HG02943 (cell line): Measurements from ENCODE around the gene CLMN.

ENCODE experiments used
- ATAC-seq: cut with Tn5 transposase; IDR thresholded peaks from one replicate; pipeline ENCODE4 v1.9.1; 2021; ENCODE audit warnings: mild to moderate bottlenecking, low read depth, moderate library complexity; ENCODE audit not compliant: unreplicated experiment

CLMN gene

GRCh38 chr14:95250140-95250769 lies 69.5 kb downstream of the CLMN start:
- ATAC-seq, result no peak

- no peak for ATAC-seq
Observed at GRCh38 chr14:95248432-95248831, 71.3 kb downstream of the CLMN start.

GRCh38 chr14:95246870-95247269 lies 72.8 kb downstream of the CLMN start:
- ATAC-seq, result no peak

- no peak for ATAC-seq
Observed at GRCh38 chr14:95245334-95245733, 74.4 kb downstream of the CLMN start.

GRCh38 chr14:95244587-95244986 lies 75.1 kb downstream of the CLMN start:
- ATAC-seq, result no peak

- ATAC-seq, result no peak
Observed at GRCh38 chr14:95242870-95243269, 76.8 kb downstream of the CLMN start.

GRCh38 chr14:95240859-95241813 lies 78.6 kb downstream of the CLMN start:
- no peak for ATAC-seq

GRCh38 chr14:95238487-95239298 lies 81.0 kb downstream of the CLMN start:
- ATAC-seq, result no peak

GRCh38 chr14:95237958-95238340 lies 81.8 kb downstream of the CLMN start:
- ATAC-seq, result no peak

GRCh38 chr14:95237121-95237957 lies 82.4 kb downstream of the CLMN start:
- ATAC-seq, result no peak

GRCh38 chr14:95236221-95236620 lies 83.5 kb downstream of the CLMN start:
- ATAC-seq, result no peak

- no peak for ATAC-seq
Observed at GRCh38 chr14:95235767-95236166, 83.9 kb downstream of the CLMN start.

- ATAC-seq, result no peak
Observed at GRCh38 chr14:95235351-95235750, 84.4 kb downstream of the CLMN start.

GRCh38 chr14:95234426-95234825 lies 85.3 kb downstream of the CLMN start:
- ATAC-seq, result no peak

- peak; percentile 96 for ATAC-seq
Observed at GRCh38 chr14:95233702-95234241, 85.9 kb downstream of the CLMN start.

GRCh38 chr14:95232894-95233584 lies 86.7 kb downstream of the CLMN start:
- no peak for ATAC-seq

GRCh38 chr14:95231966-95232633 lies 87.6 kb downstream of the CLMN start:
- no peak for ATAC-seq

- ATAC-seq, result no peak
Observed at GRCh38 chr14:95229749-95230148, 90.0 kb downstream of the CLMN start.

- ATAC-seq, result no peak
Observed at GRCh38 chr14:95228240-95228639, 91.5 kb downstream of the CLMN start.
